Measurements from ENCODE around the gene LMCD1. TPM values are rescaled to one million over a fixed set of nuclear protein-coding genes. Genes with fewer than 3 reads are reported as not detected.
A peak's percentile ranks its signal among the peaks of the same experiment; 100 is the strongest.

The LMCD1 gene
- total and polyA plus RNA-seq, 7 donors, result 6.5 to 49.3 (median 16.2) TPM

- H3K36me3 ChIP-seq, result no peaks in the 10 kb centered on the region
- no peak overlapping the region for H3K27ac ChIP-seq
- H3K4me3 ChIP-seq, result no peak overlapping the region
- no peaks in the 10 kb centered on the region for H3K9me3 ChIP-seq
- WGBS, 2 donors, result 85 to 93% methylated on average over 3 of the region's 3 CpGs
- intact Hi-C loops (cut with DNase I), result no loop called here
- no peaks in the 10 kb centered on the region for H3K27me3 ChIP-seq
- no peaks in the 10 kb centered on the region for H3K4me1 ChIP-seq
- no peak for DNase-seq
- TF ChIP-seq EP300 (IDR thresholded peaks at IDR 0.05), result no peak
- no peak for TF ChIP-seq POLR2A (IDR thresholded peaks at IDR 0.05)
- no peak for TF ChIP-seq POLR2AphosphoS5 (IDR thresholded peaks at IDR 0.05)
- TF ChIP-seq CTCF (IDR thresholded peaks at IDR 0.05), result no peak
Observed at GRCh38 chr3:8456412-8456811, 45.2 kb upstream of the LMCD1 start.

- no peaks in the 10 kb centered on the region for H3K36me3 ChIP-seq
- H3K4me1 ChIP-seq, result no peaks in the 10 kb centered on the region
- intact Hi-C loops (cut with DNase I), result no loop called here
- H3K9me3 ChIP-seq, result no peaks in the 10 kb centered on the region
- no peak overlapping the region for H3K27ac ChIP-seq
- no peak for TF ChIP-seq EP300 (IDR thresholded peaks at IDR 0.05)
- TF ChIP-seq POLR2AphosphoS5 (IDR thresholded peaks at IDR 0.05), result no peak
- TF ChIP-seq POLR2A (IDR thresholded peaks at IDR 0.05), result no peak
- TF ChIP-seq CTCF (IDR thresholded peaks at IDR 0.05), result no peak
- H3K27me3 ChIP-seq, result no peaks in the 10 kb centered on the region
- H3K4me3 ChIP-seq, result no peak overlapping the region
- 95 to 96% methylated on average over 1 of the region's 1 CpG for WGBS, 2 donors
- DNase-seq, result no peak
Observed at GRCh38 chr3:8457039-8457438, 44.6 kb upstream of the LMCD1 start.

GRCh38 chr3:8458238-8458661, 43.4 kb upstream of the LMCD1 start:
- H3K4me1 ChIP-seq, result no peaks in the 10 kb centered on the region
- H3K27ac ChIP-seq, result peak overlapping the region in 1 of 4 donors; percentile 43
- H3K27me3 ChIP-seq, result no peaks in the 10 kb centered on the region
- H3K4me3 ChIP-seq, result no peak overlapping the region
- intact Hi-C loops (cut with DNase I), result no loop called here
- TF ChIP-seq POLR2AphosphoS5 (IDR thresholded peaks at IDR 0.05), result no peak
- TF ChIP-seq POLR2A (IDR thresholded peaks at IDR 0.05), result no peak
- TF ChIP-seq CTCF (IDR thresholded peaks at IDR 0.05), result no peak
- TF ChIP-seq EP300 (IDR thresholded peaks at IDR 0.05), result no peak
- DNase-seq, result no peak
- no peaks in the 10 kb centered on the region for H3K36me3 ChIP-seq
- no peaks in the 10 kb centered on the region for H3K9me3 ChIP-seq
- 80 to 85% methylated on average over 2 of the region's 2 CpGs for WGBS, 2 donors

GRCh38 chr3:8458711-8459110, 42.9 kb upstream of the LMCD1 start:
- WGBS, 2 donors, result 76% methylated on average over 6 of the region's 6 CpGs
- Histone ChIP-seq H3K4me3 (no peak overlapping the region), H3K36me3 (no peaks in the 10 kb centered on the region), H3K27me3 (no peaks in the 10 kb centered on the region), H3K27ac (peak overlapping the region in 1 of 4 donors; percentile 43), H3K9me3 (no peaks in the 10 kb centered on the region), H3K4me1 (no peaks in the 10 kb centered on the region)
- no peak for DNase-seq
- intact Hi-C loops (cut with DNase I), result no loop called here
- TF ChIP-seq EP300 (IDR thresholded peaks at IDR 0.05), result no peak
- TF ChIP-seq POLR2A (IDR thresholded peaks at IDR 0.05), result no peak
- no peak for TF ChIP-seq POLR2AphosphoS5 (IDR thresholded peaks at IDR 0.05)
- TF ChIP-seq CTCF (IDR thresholded peaks at IDR 0.05), result no peak

GRCh38 chr3:8460050-8460708, 41.4 kb upstream of the LMCD1 start:
- no peak for TF ChIP-seq POLR2AphosphoS5 (IDR thresholded peaks at IDR 0.05)
- no peak for TF ChIP-seq CTCF (IDR thresholded peaks at IDR 0.05)
- TF ChIP-seq POLR2A (IDR thresholded peaks at IDR 0.05), result no peak
- no peak for TF ChIP-seq EP300 (IDR thresholded peaks at IDR 0.05)
- Histone ChIP-seq H3K9me3 (no peaks in the 10 kb centered on the region), H3K4me1 (peaks cover 0 to 6% (median 0%) of the 10 kb centered on the region in 4 donors), H3K27ac (peak overlapping the region in 1 of 4 donors; percentile 1), H3K36me3 (no peaks in the 10 kb centered on the region), H3K27me3 (no peaks in the 10 kb centered on the region), H3K4me3 (no peak overlapping the region)
- intact Hi-C loops (cut with DNase I), result no loop called here
- no peak for DNase-seq
- WGBS, 2 donors, result 79 to 83% methylated on average over 10 of the region's 10 CpGs

Measured in sigmoid colon (tissue), 7 donors.